ENCODE data around the gene NRIP1.
"Not testable (repeated sequence)": the region's sequence is repeated elsewhere in the genome, so short reads cannot be mapped to it uniquely, and the experiment has no call there.

The NRIP1 gene

GRCh38 chr21:14947613-14948160 is 117.1 kb downstream of the NRIP1 start:
- no peak for DNase-seq (ENCODE audit: low read depth, low spot score)
- H3K27ac ChIP-seq: no peak overlapping the region

- no peak for DNase-seq (ENCODE audit: low read depth, low spot score)
- H3K27ac ChIP-seq: no peak overlapping the region
Measured at GRCh38 chr21:14945176-14945575, 119.6 kb downstream of the NRIP1 start.

GRCh38 chr21:14943616-14944015 is 121.2 kb downstream of the NRIP1 start:
- H3K27ac ChIP-seq: no peak overlapping the region
- DNase-seq (ENCODE audit: low read depth, low spot score): no peak

GRCh38 chr21:14942801-14943490 is 121.9 kb downstream of the NRIP1 start:
- DNase-seq (ENCODE audit: low read depth, low spot score): no peak
- H3K27ac ChIP-seq: no peak overlapping the region

- DNase-seq (ENCODE audit: low read depth, low spot score); H3K27ac ChIP-seq: not testable (repeated sequence)
Measured at GRCh38 chr21:14927324-14927723, 137.5 kb downstream of the NRIP1 start.

GRCh38 chr21:14926186-14926585 is 138.6 kb downstream of the NRIP1 start:
- DNase-seq (ENCODE audit: low read depth, low spot score): no peak
- no peak overlapping the region for H3K27ac ChIP-seq

- no peak for DNase-seq (ENCODE audit: low read depth, low spot score)
Measured at GRCh38 chr21:14923468-14923867, 141.3 kb downstream of the NRIP1 start.

GRCh38 chr21:14922980-14923379 is 141.8 kb downstream of the NRIP1 start:
- DNase-seq (ENCODE audit: low read depth, low spot score): no peak
- H3K27ac ChIP-seq: no peak overlapping the region

More at GRCh38 chr21:14923468-14923867, 141.3 kb downstream of the NRIP1 start:
- H3K27ac ChIP-seq: no peak overlapping the region

- DNase-seq (ENCODE audit: low read depth, low spot score): no peak
- H3K27ac ChIP-seq: no peak overlapping the region
Measured at GRCh38 chr21:14918527-14918926, 146.3 kb downstream of the NRIP1 start.

- H3K27ac ChIP-seq: no peak overlapping the region
- DNase-seq (ENCODE audit: low read depth, low spot score): no peak
Measured at GRCh38 chr21:14917762-14918161, 147.0 kb downstream of the NRIP1 start.

GRCh38 chr21:14916676-14917141 is 148.1 kb downstream of the NRIP1 start:
- H3K27ac ChIP-seq: no peak overlapping the region
- no peak for DNase-seq (ENCODE audit: low read depth, low spot score)

GRCh38 chr21:14913638-14914037 is 151.2 kb downstream of the NRIP1 start:
- DNase-seq (ENCODE audit: low read depth, low spot score): no peak
- no peak overlapping the region for H3K27ac ChIP-seq

GRCh38 chr21:14911351-14911750 is 153.4 kb downstream of the NRIP1 start:
- DNase-seq (ENCODE audit: low read depth, low spot score): peak; percentile 16
- H3K27ac ChIP-seq: peak overlapping the region; percentile 12
